Measurements from ENCODE around the gene KHDRBS2.

The KHDRBS2 gene

DNA sequence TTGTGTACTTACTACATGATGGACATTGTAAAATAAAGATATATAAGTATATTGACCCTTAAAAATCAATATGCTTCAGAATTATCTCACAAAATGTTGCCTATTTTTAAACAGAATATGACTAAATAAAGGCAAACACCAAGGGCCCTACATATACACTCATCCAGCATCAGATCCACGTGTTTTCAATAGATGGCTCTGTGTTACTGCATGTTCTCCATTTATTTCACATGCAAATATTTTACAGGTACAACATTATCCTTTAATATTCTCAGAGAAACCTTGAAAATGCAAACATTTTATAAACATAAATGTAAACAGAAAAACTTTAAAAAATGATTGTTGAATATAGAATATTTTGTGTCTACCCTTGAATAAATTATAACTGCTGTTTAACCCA, 2.9 kb upstream of the KHDRBS2 start:
- no peak for DNase-seq (ENCODE audit: low spot score)
- ChIA-PET CTCF (no interaction called here), POLR2A (ENCODE audit: low non-redundant PET) (no interaction called here)
- TF ChIP-seq, protein P1, sequence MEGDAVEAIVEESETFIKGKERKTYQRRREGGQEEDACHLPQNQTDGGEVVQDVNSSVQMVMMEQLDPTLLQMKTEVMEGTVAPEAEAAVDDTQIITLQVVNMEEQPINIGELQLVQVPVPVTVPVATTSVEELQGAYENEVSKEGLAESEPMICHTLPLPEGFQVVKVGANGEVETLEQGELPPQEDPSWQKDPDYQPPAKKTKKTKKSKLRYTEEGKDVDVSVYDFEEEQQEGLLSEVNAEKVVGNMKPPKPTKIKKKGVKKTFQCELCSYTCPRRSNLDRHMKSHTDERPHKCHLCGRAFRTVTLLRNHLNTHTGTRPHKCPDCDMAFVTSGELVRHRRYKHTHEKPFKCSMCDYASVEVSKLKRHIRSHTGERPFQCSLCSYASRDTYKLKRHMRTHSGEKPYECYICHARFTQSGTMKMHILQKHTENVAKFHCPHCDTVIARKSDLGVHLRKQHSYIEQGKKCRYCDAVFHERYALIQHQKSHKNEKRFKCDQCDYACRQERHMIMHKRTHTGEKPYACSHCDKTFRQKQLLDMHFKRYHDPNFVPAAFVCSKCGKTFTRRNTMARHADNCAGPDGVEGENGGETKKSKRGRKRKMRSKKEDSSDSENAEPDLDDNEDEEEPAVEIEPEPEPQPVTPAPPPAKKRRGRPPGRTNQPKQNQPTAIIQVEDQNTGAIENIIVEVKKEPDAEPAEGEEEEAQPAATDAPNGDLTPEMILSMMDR (conservative IDR thresholded peaks at IDR 0.05; ENCODE audit: low read depth) = no peak
- H3K27ac ChIP-seq = no peak overlapping the region

DNA sequence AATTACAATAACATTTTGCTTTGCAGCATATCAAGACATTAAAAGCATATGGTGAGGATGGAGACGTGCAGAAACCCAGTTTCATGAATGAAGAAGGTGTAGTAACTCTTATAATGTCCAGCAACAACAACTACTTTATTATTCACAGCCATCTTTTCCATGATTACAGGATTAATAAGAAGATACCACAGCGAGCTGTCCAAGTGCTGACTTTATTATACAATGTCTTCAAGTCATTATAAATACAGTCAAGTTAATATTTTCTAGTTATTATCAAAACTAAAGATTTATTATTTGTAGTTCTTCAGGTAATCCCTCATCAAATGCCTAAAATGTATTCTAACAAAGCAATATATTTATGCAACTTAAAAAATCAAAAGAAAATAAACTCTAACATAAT, 2.5 kb upstream of the KHDRBS2 start:
- CTCF ChIA-PET = no interaction called here
- no peak for DNase-seq (ENCODE audit: low spot score)
- TF ChIP-seq, protein P1 (conservative IDR thresholded peaks at IDR 0.05; ENCODE audit: low read depth) = no peak
- H3K27ac ChIP-seq = no peak overlapping the region
- POLR2A ChIA-PET (ENCODE audit: low non-redundant PET) = no interaction called here

DNA sequence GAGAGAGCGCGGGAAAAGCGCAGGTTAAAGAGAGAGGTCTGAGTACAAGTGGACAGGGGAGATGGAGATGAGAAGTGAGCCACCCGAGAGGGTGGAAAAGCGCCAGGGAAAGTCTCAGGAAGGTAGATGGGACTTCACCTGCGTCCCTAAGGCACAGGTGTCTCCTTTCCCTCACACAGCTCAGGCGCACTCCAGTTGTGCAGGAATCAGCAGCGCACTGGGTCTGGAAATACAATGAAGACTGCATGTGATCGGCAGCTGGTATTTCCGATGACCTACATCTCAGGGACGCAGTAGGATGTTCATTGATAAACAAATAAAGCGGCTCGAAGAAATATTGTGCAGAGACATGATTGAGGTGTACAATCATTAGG, 432 bp upstream of the KHDRBS2 start:
- no peak for DNase-seq (ENCODE audit: low spot score)
- CTCF ChIA-PET = interaction anchor here (0.7 kb wide), 1 partner anchor 1516 kb away, joined by 3 read pairs; no protein-coding TSS in a partner anchor
- POLR2A ChIA-PET (ENCODE audit: low non-redundant PET) = no interaction called here

DNA sequence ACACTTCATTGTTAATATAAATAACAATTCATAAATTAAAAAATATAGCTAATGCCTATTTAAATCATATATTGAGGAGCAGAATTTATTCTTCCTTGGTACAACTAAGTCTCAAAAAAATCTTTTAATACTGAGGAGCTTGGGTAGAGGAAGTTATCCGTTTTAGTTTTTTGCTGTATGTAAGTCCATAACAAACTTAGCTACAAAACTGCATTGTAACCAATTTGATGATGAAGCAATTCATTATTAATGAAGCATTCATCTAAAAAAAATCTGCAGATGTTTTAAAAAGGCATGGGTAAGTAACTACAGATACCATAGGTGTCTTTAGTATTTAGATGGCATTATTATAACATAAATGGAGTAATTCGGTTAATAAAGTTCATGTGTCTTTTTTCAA, 1.3 kb downstream of the KHDRBS2 start:
- no peak overlapping the region for H3K27ac ChIP-seq

More for the DNA sequence above, 432 bp upstream of the KHDRBS2 start:
- TF ChIP-seq, protein P1 (conservative IDR thresholded peaks at IDR 0.05; ENCODE audit: low read depth) = no peak
- H3K27ac ChIP-seq = no peak overlapping the region

DNA sequence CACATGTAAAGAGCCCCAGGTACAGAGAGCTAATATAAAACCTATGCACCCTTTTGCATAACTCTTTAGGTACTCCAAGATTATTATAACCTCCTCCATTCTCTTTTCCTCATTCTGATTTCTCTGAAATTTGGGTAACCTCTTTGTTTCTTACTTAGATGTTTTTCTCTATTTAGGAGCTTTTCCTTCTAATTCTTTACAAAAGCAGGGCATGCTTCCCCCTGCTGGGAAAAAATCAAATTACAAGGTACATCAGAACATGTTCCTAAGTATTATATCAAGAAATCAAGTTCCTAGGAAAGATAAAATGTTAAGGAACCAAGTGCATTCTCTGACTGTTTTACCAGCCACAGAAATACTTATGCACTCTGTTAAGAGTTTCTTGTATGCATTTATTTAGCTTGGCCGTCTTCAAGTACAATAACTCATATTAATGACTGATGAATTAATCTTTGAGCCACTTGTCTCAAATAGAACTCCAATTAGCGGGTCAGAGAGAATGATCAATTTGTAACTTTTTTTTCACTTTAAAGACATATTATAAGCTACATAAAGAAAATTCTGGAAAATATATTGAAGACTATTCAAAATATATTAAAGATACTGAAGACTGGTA, 2.1 kb downstream of the KHDRBS2 start:
- ChIA-PET POLR2A (ENCODE audit: low non-redundant PET) (no interaction called here), CTCF (interaction anchor here (0.7 to 1.0 kb wide), 2 partner anchors 26 to 241 kb away, joined by 3 to 4 read pairs; no protein-coding TSS in a partner anchor)
- no peak overlapping the region for H3K27ac ChIP-seq
- TF ChIP-seq, protein P1 (conservative IDR thresholded peaks at IDR 0.05; ENCODE audit: low read depth) = peak; percentile 56
- no peak for DNase-seq (ENCODE audit: low spot score)

More for the DNA sequence above, 1.3 kb downstream of the KHDRBS2 start:
- POLR2A ChIA-PET (ENCODE audit: low non-redundant PET) = no interaction called here
- TF ChIP-seq, protein P1 (conservative IDR thresholded peaks at IDR 0.05; ENCODE audit: low read depth) = no peak
- DNase-seq (ENCODE audit: low spot score) = no peak
- CTCF ChIA-PET = interaction anchor here (0.7 kb wide), 1 partner anchor 37 kb away, joined by 7 read pairs; no protein-coding TSS in a partner anchor

DNA sequence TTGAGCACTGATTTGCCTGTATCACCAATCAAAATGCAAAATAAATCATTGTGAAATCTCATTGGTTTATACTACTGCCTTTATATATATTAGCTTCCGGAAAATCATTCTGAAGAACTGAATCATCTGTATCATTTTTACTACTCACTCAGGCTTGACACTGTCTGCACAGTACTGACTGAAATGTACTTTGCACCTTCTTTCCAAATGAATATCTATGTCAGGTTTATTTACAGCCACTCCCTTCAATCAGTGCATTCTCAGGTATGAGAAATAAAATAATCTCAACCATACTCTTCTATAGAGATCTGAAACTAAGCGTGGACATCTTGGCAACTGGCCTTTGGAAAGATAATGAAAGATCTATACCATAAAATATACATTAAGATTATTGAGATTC, 2.7 kb downstream of the KHDRBS2 start:
- DNase-seq (ENCODE audit: low spot score) = no peak
- no peak overlapping the region for H3K27ac ChIP-seq
- TF ChIP-seq, protein P1 (conservative IDR thresholded peaks at IDR 0.05; ENCODE audit: low read depth) = no peak
- ChIA-PET CTCF (interaction anchor here (0.7 to 1.0 kb wide), 2 partner anchors 26 to 241 kb away, joined by 3 to 4 read pairs; no protein-coding TSS in a partner anchor), POLR2A (ENCODE audit: low non-redundant PET) (no interaction called here)

Data from RWPE1 (cell line).